ENCODE measurements around the gene C9orf57.

GRCh38 chr9:72065076-72065475, 4.7 kb upstream of the C9orf57 start:
- no peak for TF ChIP-seq CTCF (IDR thresholded peaks at IDR 0.05)
- no peak for TF ChIP-seq POLR2A (IDR thresholded peaks at IDR 0.05)
- no peak for TF ChIP-seq POLR2AphosphoS5 (IDR thresholded peaks at IDR 0.05; ENCODE audit: insufficient read depth in 1 of 2, low read depth in 1 of 2)

Data from vagina (tissue), 2 donors.